GM12878 (cell line): ENCODE data around the gene BCKDHA. TPM values are rescaled to one million over a fixed set of nuclear protein-coding genes. Genes with fewer than 3 reads are reported as not detected.

Source experiments
- EGR1 ChIP-seq, 2 experiments: IDR thresholded peaks; 1 replicate in 1 of 2; 2 replicates in 1 of 2; pipeline ENCODE4 v1.6.1; 2011 to 2012; ENCODE audit warnings: low read depth in 2 of 2, low read length in 2 of 2, borderline replicate concordance in 1 of 2, mild to moderate bottlenecking in 1 of 2, moderate library complexity in 1 of 2
- FOXK2 ChIP-seq: fragments of 450-650 bp; IDR thresholded peaks from 2 replicates; pipeline ENCODE4 v1.6.1; 2017; ENCODE audit warnings: mild to moderate bottlenecking, moderate library complexity
- GATAD2B ChIP-seq: fragments of 450-650 bp; conservative IDR thresholded peaks from 2 replicates; pipeline ENCODE4 v1.6.1; 2017; ENCODE audit warnings: low read depth, mild to moderate bottlenecking, moderate library complexity
- HSF1 ChIP-seq: fragments of 150-350 bp; IDR thresholded peaks from 2 replicates; pipeline ENCODE4 v1.6.1; 2014; ENCODE audit warnings: mild to moderate bottlenecking, low read depth, low read length
- MYB ChIP-seq: fragments of 150-350 bp; IDR thresholded peaks from 2 replicates; pipeline ENCODE4 v1.6.1; 2014; ENCODE audit warnings: mild to moderate bottlenecking, low read depth, low read length, borderline replicate concordance
- NBN ChIP-seq: fragments of 450-650 bp; IDR thresholded peaks from 2 replicates; pipeline ENCODE4 v1.6.1; 2016
- NFYB ChIP-seq: IDR thresholded peaks from 2 replicates; pipeline ENCODE4 v1.6.1; 2011; ENCODE audit warnings: low read depth, mild to moderate bottlenecking, low read length, improper control_type of control experiment, moderate library complexity; ENCODE audit not compliant: insufficient read depth
- REST ChIP-seq: IDR thresholded peaks from 2 replicates; pipeline ENCODE4 v1.6.1; 2012; ENCODE audit warnings: mild to moderate bottlenecking, low read depth, low read length
- SMC3 ChIP-seq: IDR thresholded peaks from 2 replicates; pipeline ENCODE4 v1.6.1; 2011; ENCODE audit warnings: low read length, improper control_type of control experiment, borderline replicate concordance
- TCF7 ChIP-seq: IDR thresholded peaks from 2 replicates; pipeline ENCODE4 v1.6.1; 2014; ENCODE audit warnings: antibody characterized with exemption, borderline replicate concordance
- WRNIP1 ChIP-seq: IDR thresholded peaks from 2 replicates; pipeline ENCODE4 v1.6.1; 2011; ENCODE audit warnings: low read depth, low read length, improper control_type of control experiment, borderline replicate concordance
- YBX1 ChIP-seq: fragments of 450-650 bp; IDR thresholded peaks from 2 replicates; pipeline ENCODE4 v1.6.1; 2016; ENCODE audit warnings: antibody characterized with exemption
- polyA plus RNA-seq, 11 experiments: library from polyadenylated mRNA; depleted of rRNA in 4 of 11; unstranded in 6 of 11; stranded (reverse) in 5 of 11; fragments of >200 nt; fragmentation: Nextera tagmentation in 4 of 11; fragmentation: Illumina TruSeq in 1 of 11; extraction: Ambion mirVana in 4 of 11; extraction: Trizol in 1 of 11; gene quantifications; 1 replicate in 1 of 11; 2 replicates in 10 of 11; pipeline versions ENCODE4 v1.2.1 to v1.2.3, GENCODE V29; 2011 to 2016; ENCODE audit warnings: inconsistent platforms in 2 of 11, missing spikeins in 2 of 11, low read depth in 1 of 11
- total RNA-seq, 4 experiments: library from RNA; depleted of rRNA in 3 of 4; stranded (reverse); fragments of >200 nt in 3 of 4; fragmentation: Illumina TruSeq in 1 of 4; extraction: Trizol in 1 of 4; gene quantifications; 2 replicates each; pipeline versions ENCODE4 v1.2.1 to v1.2.3, GENCODE V29; 2013 to 2021
- TF ChIP-seq, protein P1 (sequence below): fragments of 450-650 bp; IDR thresholded peaks from 2 replicates; pipeline ENCODE4 v1.6.1; 2017; ENCODE audit warnings: mild to moderate bottlenecking, moderate library complexity
- TF ChIP-seq, protein P2 (sequence below): fragments of 450-650 bp; IDR thresholded peaks from 2 replicates; pipeline ENCODE4 v1.6.1; 2017; ENCODE audit warnings: mild to moderate bottlenecking, moderate library complexity

The BCKDHA gene
- total and polyA plus RNA-seq, 10 of the 15 experiments (the other 5 are each of a cell fraction or from before 2014, with no cell fraction given) = 9.9 to 107 (median 46.4) TPM

GRCh38 chr19:41449079-41449864, 51.7 kb downstream of the BCKDHA start (continued):
- TF ChIP-seq HSF1 = no peak
- TF ChIP-seq NFYB = no peak
- TF ChIP-seq YBX1 = no peak
- TF ChIP-seq, protein P1, sequence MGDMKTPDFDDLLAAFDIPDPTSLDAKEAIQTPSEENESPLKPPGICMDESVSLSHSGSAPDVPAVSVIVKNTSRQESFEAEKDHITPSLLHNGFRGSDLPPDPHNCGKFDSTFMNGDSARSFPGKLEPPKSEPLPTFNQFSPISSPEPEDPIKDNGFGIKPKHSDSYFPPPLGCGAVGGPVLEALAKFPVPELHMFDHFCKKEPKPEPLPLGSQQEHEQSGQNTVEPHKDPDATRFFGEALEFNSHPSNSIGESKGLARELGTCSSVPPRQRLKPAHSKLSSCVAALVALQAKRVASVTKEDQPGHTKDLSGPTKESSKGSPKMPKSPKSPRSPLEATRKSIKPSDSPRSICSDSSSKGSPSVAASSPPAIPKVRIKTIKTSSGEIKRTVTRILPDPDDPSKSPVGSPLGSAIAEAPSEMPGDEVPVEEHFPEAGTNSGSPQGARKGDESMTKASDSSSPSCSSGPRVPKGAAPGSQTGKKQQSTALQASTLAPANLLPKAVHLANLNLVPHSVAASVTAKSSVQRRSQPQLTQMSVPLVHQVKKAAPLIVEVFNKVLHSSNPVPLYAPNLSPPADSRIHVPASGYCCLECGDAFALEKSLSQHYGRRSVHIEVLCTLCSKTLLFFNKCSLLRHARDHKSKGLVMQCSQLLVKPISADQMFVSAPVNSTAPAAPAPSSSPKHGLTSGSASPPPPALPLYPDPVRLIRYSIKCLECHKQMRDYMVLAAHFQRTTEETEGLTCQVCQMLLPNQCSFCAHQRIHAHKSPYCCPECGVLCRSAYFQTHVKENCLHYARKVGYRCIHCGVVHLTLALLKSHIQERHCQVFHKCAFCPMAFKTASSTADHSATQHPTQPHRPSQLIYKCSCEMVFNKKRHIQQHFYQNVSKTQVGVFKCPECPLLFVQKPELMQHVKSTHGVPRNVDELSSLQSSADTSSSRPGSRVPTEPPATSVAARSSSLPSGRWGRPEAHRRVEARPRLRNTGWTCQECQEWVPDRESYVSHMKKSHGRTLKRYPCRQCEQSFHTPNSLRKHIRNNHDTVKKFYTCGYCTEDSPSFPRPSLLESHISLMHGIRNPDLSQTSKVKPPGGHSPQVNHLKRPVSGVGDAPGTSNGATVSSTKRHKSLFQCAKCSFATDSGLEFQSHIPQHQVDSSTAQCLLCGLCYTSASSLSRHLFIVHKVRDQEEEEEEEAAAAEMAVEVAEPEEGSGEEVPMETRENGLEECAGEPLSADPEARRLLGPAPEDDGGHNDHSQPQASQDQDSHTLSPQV = no peak
- no peak for TF ChIP-seq GATAD2B
- TF ChIP-seq, protein P2, sequence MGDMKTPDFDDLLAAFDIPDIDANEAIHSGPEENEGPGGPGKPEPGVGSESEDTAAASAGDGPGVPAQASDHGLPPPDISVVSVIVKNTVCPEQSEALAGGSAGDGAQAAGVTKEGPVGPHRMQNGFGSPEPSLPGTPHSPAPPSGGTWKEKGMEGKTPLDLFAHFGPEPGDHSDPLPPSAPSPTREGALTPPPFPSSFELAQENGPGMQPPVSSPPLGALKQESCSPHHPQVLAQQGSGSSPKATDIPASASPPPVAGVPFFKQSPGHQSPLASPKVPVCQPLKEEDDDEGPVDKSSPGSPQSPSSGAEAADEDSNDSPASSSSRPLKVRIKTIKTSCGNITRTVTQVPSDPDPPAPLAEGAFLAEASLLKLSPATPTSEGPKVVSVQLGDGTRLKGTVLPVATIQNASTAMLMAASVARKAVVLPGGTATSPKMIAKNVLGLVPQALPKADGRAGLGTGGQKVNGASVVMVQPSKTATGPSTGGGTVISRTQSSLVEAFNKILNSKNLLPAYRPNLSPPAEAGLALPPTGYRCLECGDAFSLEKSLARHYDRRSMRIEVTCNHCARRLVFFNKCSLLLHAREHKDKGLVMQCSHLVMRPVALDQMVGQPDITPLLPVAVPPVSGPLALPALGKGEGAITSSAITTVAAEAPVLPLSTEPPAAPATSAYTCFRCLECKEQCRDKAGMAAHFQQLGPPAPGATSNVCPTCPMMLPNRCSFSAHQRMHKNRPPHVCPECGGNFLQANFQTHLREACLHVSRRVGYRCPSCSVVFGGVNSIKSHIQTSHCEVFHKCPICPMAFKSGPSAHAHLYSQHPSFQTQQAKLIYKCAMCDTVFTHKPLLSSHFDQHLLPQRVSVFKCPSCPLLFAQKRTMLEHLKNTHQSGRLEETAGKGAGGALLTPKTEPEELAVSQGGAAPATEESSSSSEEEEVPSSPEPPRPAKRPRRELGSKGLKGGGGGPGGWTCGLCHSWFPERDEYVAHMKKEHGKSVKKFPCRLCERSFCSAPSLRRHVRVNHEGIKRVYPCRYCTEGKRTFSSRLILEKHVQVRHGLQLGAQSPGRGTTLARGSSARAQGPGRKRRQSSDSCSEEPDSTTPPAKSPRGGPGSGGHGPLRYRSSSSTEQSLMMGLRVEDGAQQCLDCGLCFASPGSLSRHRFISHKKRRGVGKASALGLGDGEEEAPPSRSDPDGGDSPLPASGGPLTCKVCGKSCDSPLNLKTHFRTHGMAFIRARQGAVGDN = no peak
- no peak for TF ChIP-seq TCF7
- TF ChIP-seq SMC3 = peak; percentile 99
- TF ChIP-seq FOXK2 = no peak
- no peak for TF ChIP-seq EGR1 (IDR thresholded peaks at IDR 0.05; ENCODE audit: borderline replicate concordance in 1 of 2, low read depth in 2 of 2, low read length in 2 of 2)
- TF ChIP-seq REST = no peak
- no peak for TF ChIP-seq MYB
- no peak for TF ChIP-seq NBN
- no peak for TF ChIP-seq WRNIP1
